ENCODE measurements around the gene CHRNA4.

DNA sequence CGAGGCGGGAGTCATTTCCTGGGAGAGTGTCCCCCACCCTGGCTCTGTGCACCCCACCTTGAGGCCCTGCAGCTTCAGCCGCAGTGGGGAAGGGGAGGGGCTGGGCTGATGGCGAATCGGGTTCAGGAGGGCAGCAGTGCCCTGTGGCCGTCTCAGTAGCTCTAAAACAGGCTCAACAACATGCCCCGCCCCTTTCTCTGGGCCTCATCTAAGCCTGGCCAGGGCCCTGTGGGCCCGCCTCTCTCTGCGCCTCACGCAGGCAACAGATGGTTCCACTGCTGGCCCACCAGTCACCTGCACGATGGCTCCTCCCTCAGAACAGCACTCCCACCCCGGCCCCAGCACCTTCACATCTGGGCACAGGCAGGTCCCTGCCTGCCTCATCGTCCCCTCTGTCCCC is 30.2 kb downstream of the CHRNA4 start:
- no peak for TF ChIP-seq CTCF (IDR thresholded peaks at IDR 0.05)
- no peak for TF ChIP-seq RFX5 (IDR thresholded peaks at IDR 0.05; ENCODE audit: low read length)
- TF ChIP-seq, protein P1, sequence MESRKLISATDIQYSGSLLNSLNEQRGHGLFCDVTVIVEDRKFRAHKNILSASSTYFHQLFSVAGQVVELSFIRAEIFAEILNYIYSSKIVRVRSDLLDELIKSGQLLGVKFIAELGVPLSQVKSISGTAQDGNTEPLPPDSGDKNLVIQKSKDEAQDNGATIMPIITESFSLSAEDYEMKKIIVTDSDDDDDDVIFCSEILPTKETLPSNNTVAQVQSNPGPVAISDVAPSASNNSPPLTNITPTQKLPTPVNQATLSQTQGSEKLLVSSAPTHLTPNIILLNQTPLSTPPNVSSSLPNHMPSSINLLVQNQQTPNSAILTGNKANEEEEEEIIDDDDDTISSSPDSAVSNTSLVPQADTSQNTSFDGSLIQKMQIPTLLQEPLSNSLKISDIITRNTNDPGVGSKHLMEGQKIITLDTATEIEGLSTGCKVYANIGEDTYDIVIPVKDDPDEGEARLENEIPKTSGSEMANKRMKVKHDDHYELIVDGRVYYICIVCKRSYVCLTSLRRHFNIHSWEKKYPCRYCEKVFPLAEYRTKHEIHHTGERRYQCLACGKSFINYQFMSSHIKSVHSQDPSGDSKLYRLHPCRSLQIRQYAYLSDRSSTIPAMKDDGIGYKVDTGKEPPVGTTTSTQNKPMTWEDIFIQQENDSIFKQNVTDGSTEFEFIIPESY (IDR thresholded peaks at IDR 0.05; ENCODE audit: borderline replicate concordance, low read depth): no peak
- TF ChIP-seq, protein P2, sequence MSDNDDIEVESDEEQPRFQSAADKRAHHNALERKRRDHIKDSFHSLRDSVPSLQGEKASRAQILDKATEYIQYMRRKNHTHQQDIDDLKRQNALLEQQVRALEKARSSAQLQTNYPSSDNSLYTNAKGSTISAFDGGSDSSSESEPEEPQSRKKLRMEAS (IDR thresholded peaks at IDR 0.05; ENCODE audit: low read depth): no peak
- no peak for TF ChIP-seq NRF1 (IDR thresholded peaks at IDR 0.05; ENCODE audit: low read depth, low read length)
- no peak for TF ChIP-seq EP300 (IDR thresholded peaks at IDR 0.05; ENCODE audit: borderline replicate concordance in 1 of 2, low read depth in 1 of 2, low read length in 1 of 2)
- TF ChIP-seq MXI1 (IDR thresholded peaks at IDR 0.05; ENCODE audit: low read depth, low read length): no peak

Data from SK-N-SH (cell line).